ENCODE data around the gene NEU2.
A peak's percentile ranks its signal among the peaks of the same experiment; 100 is the strongest.

Gene NEU2

GRCh38 chr2:233023761-233024410 lies 8.6 kb upstream of the NEU2 start:
- no peak for TF ChIP-seq CTCF (IDR thresholded peaks at IDR 0.05; ENCODE audit: low read depth, low read length)
- DNase-seq (ENCODE audit: low read depth in 2 of 2), result no peak
- H3K4me3 ChIP-seq (replicated peaks in 1 of 2; ENCODE audit: low read depth in 2 of 2, low read length in 2 of 2), result no peak overlapping the region

GRCh38 chr2:233025706-233026105 lies 6.8 kb upstream of the NEU2 start:
- peak; percentile 13 to 17 for DNase-seq (ENCODE audit: low read depth in 2 of 2)
- no peak overlapping the region for H3K4me3 ChIP-seq (replicated peaks in 1 of 2; ENCODE audit: low read depth in 2 of 2, low read length in 2 of 2)
- TF ChIP-seq CTCF (IDR thresholded peaks at IDR 0.05; ENCODE audit: low read depth, low read length), result no peak

- H3K4me3 ChIP-seq (replicated peaks in 1 of 2; ENCODE audit: low read depth in 2 of 2, low read length in 2 of 2), result no peak overlapping the region
- DNase-seq (ENCODE audit: low read depth in 2 of 2), result peak; percentile 39 to 54
- TF ChIP-seq CTCF (IDR thresholded peaks at IDR 0.05; ENCODE audit: low read depth, low read length), result no peak
Measured at GRCh38 chr2:233026198-233026813, 6.2 kb upstream of the NEU2 start.

- TF ChIP-seq CTCF (IDR thresholded peaks at IDR 0.05; ENCODE audit: low read depth, low read length), result no peak
- no peak for DNase-seq (ENCODE audit: low read depth in 2 of 2)
- H3K4me3 ChIP-seq (replicated peaks in 1 of 2; ENCODE audit: low read depth in 2 of 2, low read length in 2 of 2), result no peak overlapping the region
Measured at GRCh38 chr2:233029321-233029720, 3.2 kb upstream of the NEU2 start.

- no peak for DNase-seq (ENCODE audit: low read depth in 2 of 2)
- no peak overlapping the region for H3K4me3 ChIP-seq (replicated peaks in 1 of 2; ENCODE audit: low read depth in 2 of 2, low read length in 2 of 2)
- TF ChIP-seq CTCF (IDR thresholded peaks at IDR 0.05; ENCODE audit: low read depth, low read length), result no peak
Measured at GRCh38 chr2:233031556-233032500, 644 bp upstream of the NEU2 start.

- no peak for DNase-seq (ENCODE audit: low read depth in 2 of 2)
- H3K4me3 ChIP-seq (replicated peaks in 1 of 2; ENCODE audit: low read depth in 2 of 2, low read length in 2 of 2), result no peak overlapping the region
- TF ChIP-seq CTCF (IDR thresholded peaks at IDR 0.05; ENCODE audit: low read depth, low read length), result no peak
Measured at GRCh38 chr2:233033672-233034071, 1.2 kb downstream of the NEU2 start.
